Bronchial epithelial cell (primary cell): Measurements from ENCODE around the gene CHST3. TPM values are rescaled to one million over a fixed set of nuclear protein-coding genes. Genes with fewer than 3 reads are reported as not detected.

Experiments used
- DNase-seq: peaks from one replicate; pipeline ENCODE4 v3.0.0-alpha.2; 2010; ENCODE audit warnings: low read depth
- FAIRE-seq: peaks from 2 replicates; lab custom pipeline; 2011; peaks lifted over from hg19 to GRCh38; lab: Jason Lieb, UNC
- H3K27me3 ChIP-seq: 2 replicates; pipeline ENCODE4 v1.5.1; 2011; ENCODE audit warnings: low read length; ENCODE audit not compliant: control insufficient read depth, insufficient read depth
- H3K36me3 ChIP-seq: 2 replicates; pipeline ENCODE4 v1.5.1; 2011; ENCODE audit warnings: low read length; ENCODE audit not compliant: control insufficient read depth, insufficient read depth
- H3K4me3 ChIP-seq: 2 replicates; pipeline ENCODE4 v1.5.1; 2011; ENCODE audit warnings: mild to moderate bottlenecking, low read depth, low read length, control low read depth
- total RNA-seq: library from RNA; depleted of rRNA; stranded (reverse); fragments of >200 nt; gene quantifications from 2 replicates; pipeline ENCODE4 v1.2.1, GENCODE V29; 2014
- TF ChIP-seq, protein P1 (sequence below): IDR thresholded peaks from 2 replicates; pipeline ENCODE4 v1.5.1; 2011; ENCODE audit warnings: mild to moderate bottlenecking, moderate library complexity, low read length, control low read depth, inconsistent platforms; ENCODE audit not compliant: insufficient read depth, severe bottlenecking

Gene CHST3
- total RNA-seq, 1 donor from 2014 or later: 16.6 TPM

DNA sequence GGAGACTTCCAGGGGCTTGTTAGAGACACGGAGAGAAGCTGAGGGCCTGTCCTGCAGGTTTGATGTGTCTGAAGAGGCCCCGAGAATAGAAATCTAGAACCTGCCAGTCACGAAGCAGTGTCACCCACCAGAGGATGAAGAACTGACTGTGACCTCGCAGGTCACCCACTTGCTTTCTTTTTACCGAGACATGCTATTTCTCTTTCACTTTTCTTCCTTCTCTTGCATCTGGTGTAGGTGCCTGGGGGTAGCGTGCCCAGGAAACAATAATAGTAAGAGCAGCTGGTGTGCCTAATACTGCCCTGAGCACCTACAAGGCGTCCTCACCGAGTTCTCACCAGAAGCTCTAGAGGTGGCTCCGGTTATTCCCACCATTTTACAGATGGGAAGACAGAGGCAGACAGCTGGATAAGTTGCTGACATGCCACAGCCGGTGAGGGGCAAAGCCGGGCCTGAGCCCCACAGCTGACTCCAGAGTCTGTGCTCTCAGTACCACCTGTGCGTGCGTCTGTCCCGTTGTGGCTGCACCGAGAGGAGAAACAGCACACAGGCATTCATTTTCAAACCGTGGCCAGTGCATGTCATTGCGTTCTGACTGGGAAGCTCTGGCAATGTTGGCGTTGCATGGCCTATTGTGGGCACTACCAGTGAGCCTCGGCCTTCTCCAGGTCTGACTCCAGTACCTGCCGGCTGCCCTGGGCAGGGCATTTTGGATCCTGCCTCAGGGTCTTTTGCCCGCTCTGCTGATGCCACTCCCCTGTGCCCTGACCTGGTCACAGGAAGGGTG, 7.8 kb downstream of the CHST3 start:
- Histone ChIP-seq H3K27me3 (no peaks in the 10 kb centered on the region), H3K4me3 (no peak overlapping the region), H3K36me3 (peaks cover 5% of the 10 kb centered on the region)
- TF ChIP-seq, protein P1, sequence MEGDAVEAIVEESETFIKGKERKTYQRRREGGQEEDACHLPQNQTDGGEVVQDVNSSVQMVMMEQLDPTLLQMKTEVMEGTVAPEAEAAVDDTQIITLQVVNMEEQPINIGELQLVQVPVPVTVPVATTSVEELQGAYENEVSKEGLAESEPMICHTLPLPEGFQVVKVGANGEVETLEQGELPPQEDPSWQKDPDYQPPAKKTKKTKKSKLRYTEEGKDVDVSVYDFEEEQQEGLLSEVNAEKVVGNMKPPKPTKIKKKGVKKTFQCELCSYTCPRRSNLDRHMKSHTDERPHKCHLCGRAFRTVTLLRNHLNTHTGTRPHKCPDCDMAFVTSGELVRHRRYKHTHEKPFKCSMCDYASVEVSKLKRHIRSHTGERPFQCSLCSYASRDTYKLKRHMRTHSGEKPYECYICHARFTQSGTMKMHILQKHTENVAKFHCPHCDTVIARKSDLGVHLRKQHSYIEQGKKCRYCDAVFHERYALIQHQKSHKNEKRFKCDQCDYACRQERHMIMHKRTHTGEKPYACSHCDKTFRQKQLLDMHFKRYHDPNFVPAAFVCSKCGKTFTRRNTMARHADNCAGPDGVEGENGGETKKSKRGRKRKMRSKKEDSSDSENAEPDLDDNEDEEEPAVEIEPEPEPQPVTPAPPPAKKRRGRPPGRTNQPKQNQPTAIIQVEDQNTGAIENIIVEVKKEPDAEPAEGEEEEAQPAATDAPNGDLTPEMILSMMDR: no peak
- DNase-seq (no peak), FAIRE-seq (no peak)

DNA sequence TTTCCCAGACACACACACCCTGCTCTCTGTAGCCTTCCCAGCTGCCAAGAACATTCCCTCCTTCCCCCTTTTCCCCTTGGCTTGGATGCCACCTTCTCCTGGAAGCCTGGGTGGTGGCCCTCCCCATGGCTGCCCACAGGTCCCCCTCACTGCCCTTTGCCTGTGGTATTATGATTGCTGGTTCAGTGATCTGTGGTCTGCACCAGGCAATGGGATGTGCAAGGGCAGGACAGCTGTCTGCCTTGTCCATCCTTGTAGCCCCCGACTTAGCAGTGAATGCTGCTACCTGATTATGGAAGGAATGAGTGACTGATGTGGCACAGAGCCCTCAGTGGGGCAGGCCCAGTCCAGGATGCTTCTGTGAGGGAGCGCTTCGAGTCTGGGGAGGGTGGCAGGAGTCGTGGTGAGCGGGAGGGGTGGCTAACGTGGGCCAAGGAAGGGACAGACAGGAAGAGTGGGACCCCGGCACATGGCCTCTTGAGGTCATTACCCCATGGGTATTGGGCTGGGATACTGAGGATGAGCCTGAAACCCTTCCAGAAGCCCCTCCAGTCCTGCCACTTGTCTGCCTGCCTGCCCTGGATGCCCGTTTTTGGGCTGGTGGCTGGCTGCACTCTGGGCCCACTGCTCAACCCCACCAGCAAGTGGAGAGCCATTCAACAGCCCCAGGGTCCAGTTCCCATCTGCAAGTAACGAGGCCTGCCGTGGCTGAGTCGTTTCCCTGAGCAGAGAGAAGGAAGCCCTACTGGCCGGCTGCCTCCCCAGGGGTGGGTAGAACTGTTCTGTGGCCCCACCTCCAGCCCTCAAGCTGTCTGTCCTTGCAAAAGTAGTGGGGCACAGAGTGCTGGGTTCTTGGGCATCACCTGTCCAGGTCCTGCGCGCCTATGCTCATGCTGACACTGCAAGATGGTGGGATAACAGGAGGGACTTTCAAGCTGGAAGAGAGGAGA, 8.8 kb downstream of the CHST3 start:
- Histone ChIP-seq H3K27me3 (no peaks in the 10 kb centered on the region), H3K36me3 (peaks cover 7% of the 10 kb centered on the region), H3K4me3 (no peak overlapping the region)
- TF ChIP-seq, protein P1: no peak
- DNase-seq: no peak
- FAIRE-seq: no peak

DNA sequence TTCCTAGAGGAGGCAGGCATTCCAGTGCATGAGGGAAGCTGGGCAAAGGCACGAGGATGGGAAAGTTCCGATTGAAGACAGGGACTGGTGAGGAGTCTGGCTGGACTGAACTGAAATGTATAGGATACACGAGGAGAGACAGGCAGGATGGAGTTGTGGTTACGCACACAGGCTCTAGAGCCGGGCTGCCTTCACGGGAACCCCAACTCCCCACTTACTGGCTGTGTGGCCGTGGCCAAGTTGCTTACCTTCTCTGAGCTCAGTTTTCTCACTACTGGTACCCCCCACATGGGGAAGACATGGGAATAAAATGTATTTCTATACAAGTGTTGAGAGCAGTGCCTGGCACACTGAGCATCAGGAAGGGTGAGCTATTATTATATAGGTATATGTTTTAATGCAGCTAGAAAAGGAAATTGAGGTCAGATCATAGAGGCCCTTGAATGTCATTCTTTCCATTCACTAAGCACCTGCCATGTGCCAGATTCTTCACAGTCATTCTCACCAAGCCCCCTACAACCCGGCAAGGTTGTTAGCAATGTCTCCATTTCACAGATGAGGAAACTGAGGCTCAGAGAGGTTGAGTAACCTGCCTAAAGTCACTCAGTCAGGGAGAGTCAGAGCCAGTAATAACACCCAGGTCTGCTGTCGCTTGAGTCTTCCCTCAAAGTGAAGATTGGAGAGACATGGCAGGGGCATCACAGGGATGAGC, 9.7 kb downstream of the CHST3 start:
- DNase-seq: no peak
- peaks cover 8% of the 10 kb centered on the region for H3K36me3 ChIP-seq
- no peak overlapping the region for H3K4me3 ChIP-seq
- TF ChIP-seq, protein P1: no peak
- no peaks in the 10 kb centered on the region for H3K27me3 ChIP-seq
- FAIRE-seq: no peak

DNA sequence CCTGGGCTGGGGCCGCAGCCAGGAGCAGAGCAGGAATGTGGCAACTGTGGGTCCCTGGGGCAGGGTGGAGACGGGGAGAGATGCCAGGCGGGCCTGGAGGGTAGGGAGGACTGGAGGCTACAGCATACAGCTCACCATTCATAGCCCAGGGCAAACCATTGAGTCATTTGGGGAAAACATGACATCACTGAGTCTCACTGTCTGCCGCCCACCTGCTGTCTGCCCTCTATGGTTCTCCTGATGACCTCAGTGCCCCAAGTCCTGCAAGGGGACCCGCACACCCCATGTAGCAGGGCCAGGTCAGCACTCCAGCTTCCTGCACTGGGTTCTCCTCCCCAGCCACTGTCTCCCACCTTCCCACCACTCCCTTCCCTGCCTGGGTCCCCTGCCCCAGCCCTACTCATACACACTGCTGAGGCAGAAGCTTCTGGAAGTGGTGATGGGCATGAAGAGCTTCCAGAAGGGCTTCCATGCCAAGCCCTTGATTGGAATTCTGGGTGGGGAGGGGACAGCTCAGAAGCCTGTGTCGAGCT, 10.4 kb downstream of the CHST3 start:
- peaks cover 8% of the 10 kb centered on the region for H3K36me3 ChIP-seq
- no peak for FAIRE-seq
- TF ChIP-seq, protein P1: no peak
- no peaks in the 10 kb centered on the region for H3K27me3 ChIP-seq
- DNase-seq: peak; percentile 87
- H3K4me3 ChIP-seq: no peak overlapping the region

DNA sequence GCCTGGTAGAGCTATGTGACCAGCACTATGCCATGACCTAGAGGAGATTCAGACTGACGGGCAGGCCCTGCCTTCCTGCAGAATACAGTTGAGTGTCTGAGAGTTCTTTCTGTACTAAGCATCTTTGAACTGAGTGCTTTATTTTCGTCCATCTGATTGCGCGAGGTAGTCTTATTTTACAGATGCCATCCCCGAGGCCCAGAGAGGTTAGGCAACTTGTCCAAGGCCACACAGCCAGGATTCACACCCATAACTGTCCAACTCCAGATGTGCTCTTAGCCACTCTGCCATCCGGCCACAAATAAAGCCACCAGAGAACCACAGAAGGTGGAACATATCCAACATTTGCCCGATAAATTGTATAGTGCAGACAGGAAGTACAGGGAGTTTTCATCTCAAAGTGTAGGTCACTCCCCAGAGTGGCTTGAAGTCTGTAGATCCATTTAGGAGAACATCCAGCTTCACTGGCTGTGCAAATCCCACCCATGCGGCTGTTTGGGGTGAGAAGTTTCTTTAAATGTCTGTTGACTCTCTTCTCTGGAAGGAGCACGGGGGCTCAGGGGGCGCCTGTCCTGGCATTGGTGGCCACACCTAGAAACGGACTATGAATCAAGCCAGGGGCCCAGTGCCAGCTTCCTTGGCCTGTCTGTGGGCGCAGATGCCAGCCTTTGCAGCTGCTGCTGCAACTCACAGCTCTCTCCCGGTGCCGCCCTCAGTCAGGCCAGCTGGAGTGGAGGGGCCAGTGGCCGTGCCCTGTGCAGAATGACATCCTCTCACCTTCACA, 11.1 kb downstream of the CHST3 start:
- DNase-seq: no peak
- H3K4me3 ChIP-seq: no peak overlapping the region
- peaks cover 8% of the 10 kb centered on the region for H3K36me3 ChIP-seq
- TF ChIP-seq, protein P1: no peak
- FAIRE-seq: no peak
- H3K27me3 ChIP-seq: no peaks in the 10 kb centered on the region
